H9 (cell line): ENCODE data around the gene MYO5B. TPM values are rescaled to one million over a fixed set of nuclear protein-coding genes. Genes with fewer than 3 reads are reported as not detected.

Source experiments
- DNase-seq: peaks from one replicate; pipeline ENCODE4 v3.0.0-alpha.2; 2017
- H2AFZ ChIP-seq: one replicate; pipeline ENCODE4 v1.6.1; 2013; ENCODE audit warnings: mild to moderate bottlenecking, low read length, control low read depth, moderate library complexity
- H2AK5ac ChIP-seq: 2 replicates; pipeline ENCODE4 v1.6.1; 2013; ENCODE audit warnings: low read length, control low read depth, mixed read lengths; ENCODE audit not compliant: insufficient read length
- H2BK120ac ChIP-seq: one replicate; pipeline ENCODE4 v1.6.1; 2013; ENCODE audit warnings: low read depth, mild to moderate bottlenecking, low read length, control low read depth, inconsistent platforms; ENCODE audit not compliant: poor library complexity, severe bottlenecking
- H2BK12ac ChIP-seq: 2 replicates; pipeline ENCODE4 v1.6.1; 2013; ENCODE audit warnings: low read length, control low read depth, mixed read lengths, low read depth; ENCODE audit not compliant: insufficient read length
- H2BK15ac ChIP-seq: 2 replicates; pipeline ENCODE4 v1.6.1; 2013; ENCODE audit warnings: low read depth, low read length, control low read depth
- H2BK20ac ChIP-seq: one replicate; pipeline ENCODE4 v1.6.1; 2013; ENCODE audit warnings: low read depth, mild to moderate bottlenecking, low read length, control low read depth, inconsistent platforms; ENCODE audit not compliant: poor library complexity, severe bottlenecking
- H2BK5ac ChIP-seq: 2 replicates; pipeline ENCODE4 v1.6.1; 2013; ENCODE audit warnings: low read length, control low read depth, mixed read lengths; ENCODE audit not compliant: insufficient read length
- H3K14ac ChIP-seq: 2 replicates; pipeline ENCODE4 v1.6.1; 2013; ENCODE audit warnings: low read length, control low read depth; ENCODE audit not compliant: insufficient read depth
- H3K18ac ChIP-seq: 2 replicates; pipeline ENCODE4 v1.6.1; 2013; ENCODE audit warnings: low read depth, mild to moderate bottlenecking, mixed read lengths, low read length, control low read depth; ENCODE audit not compliant: insufficient read length
- H3K23ac ChIP-seq: 2 replicates; pipeline ENCODE4 v1.6.1; 2013; ENCODE audit warnings: low read length, control low read depth, mixed read lengths, low read depth; ENCODE audit not compliant: insufficient read length
- H3K23me2 ChIP-seq: 2 replicates; pipeline ENCODE4 v1.6.1; 2013; ENCODE audit warnings: low read depth, mild to moderate bottlenecking, mixed read lengths, low read length, control low read depth; ENCODE audit not compliant: insufficient read length, poor library complexity, severe bottlenecking
- H3K27ac ChIP-seq: 2 replicates; pipeline ENCODE4 v1.5.1; 2013; ENCODE audit warnings: low read length, control low read depth, mixed read lengths, low read depth; ENCODE audit not compliant: insufficient read length
- H3K27me3 ChIP-seq: 2 replicates; pipeline ENCODE4 v1.6.1; 2013; ENCODE audit warnings: low read length, control low read depth, inconsistent platforms; ENCODE audit not compliant: insufficient read depth
- H3K4ac ChIP-seq: 2 replicates; pipeline ENCODE4 v1.6.1; 2013; ENCODE audit warnings: low read depth, mild to moderate bottlenecking, control low read depth, inconsistent platforms, low read length, moderate library complexity
- H3K4me1 ChIP-seq: 2 replicates; pipeline ENCODE4 v1.6.1; 2013; ENCODE audit warnings: low read length, control low read depth, inconsistent platforms; ENCODE audit not compliant: insufficient read depth
- H3K4me2 ChIP-seq: 2 replicates; pipeline ENCODE4 v1.6.1; 2013; ENCODE audit warnings: low read length, control low read depth, mixed read lengths; ENCODE audit not compliant: insufficient read length, insufficient read depth
- H3K56ac ChIP-seq: 2 replicates; pipeline ENCODE4 v1.6.1; 2013; ENCODE audit warnings: low read depth, mild to moderate bottlenecking, mixed read lengths, low read length, control low read depth; ENCODE audit not compliant: insufficient read length
- H3K79me1 ChIP-seq: 2 replicates; pipeline ENCODE4 v1.6.1; 2013; ENCODE audit warnings: low read depth, mild to moderate bottlenecking, moderate library complexity, low read length, control low read depth, inconsistent platforms; ENCODE audit not compliant: insufficient read depth, poor library complexity, severe bottlenecking
- H3K79me2 ChIP-seq: 2 replicates; pipeline ENCODE4 v1.6.1; 2013; ENCODE audit warnings: low read length, control low read depth, inconsistent platforms; ENCODE audit not compliant: insufficient read depth
- H3K9ac ChIP-seq: 2 replicates; pipeline ENCODE4 v1.6.1; 2013; ENCODE audit warnings: low read length, control low read depth, mixed read lengths; ENCODE audit not compliant: insufficient read length; ENCODE audit errors: extremely low read depth
- H3K9me3 ChIP-seq: one replicate; pipeline ENCODE4 v1.6.1; 2013; ENCODE audit warnings: low read depth, low read length, inconsistent platforms; ENCODE audit not compliant: control insufficient read depth
- H3T11ph ChIP-seq: one replicate; pipeline ENCODE4 v1.6.1; 2013; ENCODE audit warnings: mild to moderate bottlenecking, low read length, control low read depth, inconsistent platforms
- H4K20me1 ChIP-seq: one replicate; pipeline ENCODE4 v1.6.1; 2013; ENCODE audit not compliant: control insufficient read depth, insufficient read length, insufficient read depth
- H4K5ac ChIP-seq: 2 replicates; pipeline ENCODE4 v1.6.1; 2013; ENCODE audit warnings: low read depth, mild to moderate bottlenecking, mixed read lengths, low read length, control low read depth; ENCODE audit not compliant: insufficient read length
- H4K8ac ChIP-seq: replicated peaks from 2 replicates; pipeline ENCODE4 v1.6.1; 2013; ENCODE audit warnings: low read length, control low read depth, mixed read lengths, low read depth; ENCODE audit not compliant: insufficient read length
- H4K91ac ChIP-seq: 2 replicates; pipeline ENCODE4 v1.6.1; 2013; ENCODE audit warnings: low read depth, mild to moderate bottlenecking, moderate library complexity, mixed read lengths, low read length, control low read depth; ENCODE audit not compliant: insufficient read length
- H3K27ac Mint-ChIP-seq, 3 experiments: 2 replicates in 2 of 3; 3 replicates in 1 of 3; pipeline ENCODE4 v1.8.0; 2020 to 2021; ENCODE audit warnings: mixed read lengths in 3 of 3, mild to moderate bottlenecking in 1 of 3, moderate library complexity in 1 of 3
- H3K27me3 Mint-ChIP-seq: 2 replicates; pipeline ENCODE4 v1.8.0; 2021; ENCODE audit warnings: low read depth, mild to moderate bottlenecking, moderate library complexity, mixed read lengths
- H3K36me3 Mint-ChIP-seq, 3 experiments: 2 replicates in 2 of 3; 3 replicates in 1 of 3; pipeline ENCODE4 v1.8.0; 2020 to 2021; ENCODE audit warnings: low read depth in 3 of 3, mixed read lengths in 3 of 3; ENCODE audit not compliant: insufficient read depth in 1 of 3
- H3K4me1 Mint-ChIP-seq, 2 experiments: 2 replicates each; pipeline ENCODE4 v1.8.0; 2020; ENCODE audit warnings: mixed read lengths in 2 of 2
- H3K4me3 Mint-ChIP-seq, 2 experiments: 2 replicates in 1 of 2; 3 replicates in 1 of 2; pipeline ENCODE4 v1.8.0; 2020 to 2021; ENCODE audit warnings: mild to moderate bottlenecking in 2 of 2, mixed read lengths in 2 of 2, moderate library complexity in 1 of 2
- H3K9me3 Mint-ChIP-seq, 2 experiments: 2 replicates in 1 of 2; 3 replicates in 1 of 2; pipeline ENCODE4 v1.8.0; 2020; ENCODE audit warnings: mild to moderate bottlenecking in 2 of 2, mixed read lengths in 2 of 2, moderate library complexity in 1 of 2
- WGBS: extraction: QIAGEN DNeasy Blood & Tissue Kit; methylation state at CpG from one replicate; pipeline ENCODE4 v1.1.7; 2013; ENCODE audit warnings: missing lambda C conversion rate, low lambda C conversion rate, mixed read lengths; ENCODE audit not compliant: insufficient read length; ENCODE audit errors: extremely low coverage; 5-methylcytosine and 5-hydroxymethylcytosine counted together
- total RNA-seq: library from RNA; stranded (reverse); gene quantifications from 2 replicates; pipeline ENCODE4 v1.2.1, GENCODE V29; 2021
- TF ChIP-seq, protein P1 (sequence below): fragments of 200-600 bp; sonication (generic); conservative IDR thresholded peaks from 3 replicates; pipeline ENCODE4 v1.8.0; 2021; ENCODE audit warnings: antibody characterized with exemption, mild to moderate bottlenecking

The MYO5B gene
- total RNA-seq, 1 experiment from 2014 or later = 9.3 TPM

DNA sequence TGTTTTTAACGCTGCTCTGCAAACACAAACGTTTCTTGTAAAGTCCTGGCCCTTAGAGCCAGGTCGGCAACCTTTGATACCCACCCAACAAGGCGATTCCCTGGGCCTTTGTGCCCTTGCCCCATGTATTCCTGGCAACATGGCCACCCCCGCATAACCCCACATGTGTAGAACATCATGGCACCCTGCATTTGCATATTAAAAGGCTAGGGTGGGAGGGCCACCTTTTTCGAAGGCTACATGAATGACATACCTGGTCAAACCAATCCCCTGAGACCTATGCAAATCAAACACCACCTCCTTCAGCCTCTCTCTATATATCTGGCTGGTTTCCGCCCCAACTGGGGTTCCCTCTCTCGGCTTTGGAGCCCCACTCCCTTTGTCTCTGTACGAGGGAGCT is 105.2 kb downstream of the MYO5B start:
- no peak overlapping the region for H3K27ac Mint-ChIP-seq
- H2BK15ac ChIP-seq = no peak overlapping the region
- H4K20me1 ChIP-seq = no peaks in the 10 kb centered on the region
- no peaks in the 10 kb centered on the region for H3K27me3 ChIP-seq
- H3K23ac ChIP-seq = no peak overlapping the region
- no peak overlapping the region for H4K5ac ChIP-seq
- H3K14ac ChIP-seq = no peak overlapping the region
- no peak overlapping the region for H3K9ac ChIP-seq
- H3K4me1 ChIP-seq = peaks cover 23% of the 10 kb centered on the region; the same call in 1 of the 2 replicates
- H4K8ac ChIP-seq = peak overlapping the region; percentile 87
- TF ChIP-seq, protein P1, sequence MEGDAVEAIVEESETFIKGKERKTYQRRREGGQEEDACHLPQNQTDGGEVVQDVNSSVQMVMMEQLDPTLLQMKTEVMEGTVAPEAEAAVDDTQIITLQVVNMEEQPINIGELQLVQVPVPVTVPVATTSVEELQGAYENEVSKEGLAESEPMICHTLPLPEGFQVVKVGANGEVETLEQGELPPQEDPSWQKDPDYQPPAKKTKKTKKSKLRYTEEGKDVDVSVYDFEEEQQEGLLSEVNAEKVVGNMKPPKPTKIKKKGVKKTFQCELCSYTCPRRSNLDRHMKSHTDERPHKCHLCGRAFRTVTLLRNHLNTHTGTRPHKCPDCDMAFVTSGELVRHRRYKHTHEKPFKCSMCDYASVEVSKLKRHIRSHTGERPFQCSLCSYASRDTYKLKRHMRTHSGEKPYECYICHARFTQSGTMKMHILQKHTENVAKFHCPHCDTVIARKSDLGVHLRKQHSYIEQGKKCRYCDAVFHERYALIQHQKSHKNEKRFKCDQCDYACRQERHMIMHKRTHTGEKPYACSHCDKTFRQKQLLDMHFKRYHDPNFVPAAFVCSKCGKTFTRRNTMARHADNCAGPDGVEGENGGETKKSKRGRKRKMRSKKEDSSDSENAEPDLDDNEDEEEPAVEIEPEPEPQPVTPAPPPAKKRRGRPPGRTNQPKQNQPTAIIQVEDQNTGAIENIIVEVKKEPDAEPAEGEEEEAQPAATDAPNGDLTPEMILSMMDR = no peak
- no peaks in the 10 kb centered on the region for H3K23me2 ChIP-seq
- no peak overlapping the region for H3K4me2 ChIP-seq
- DNase-seq = peak; percentile 32
- H3K56ac ChIP-seq = no peak overlapping the region
- no peak overlapping the region for H2BK5ac ChIP-seq
- no peak overlapping the region for H2AK5ac ChIP-seq
- no peaks in the 10 kb centered on the region for H3K9me3 Mint-ChIP-seq
- peak overlapping the region; percentile 42 for H3K18ac ChIP-seq
- no peak overlapping the region for H3K27ac ChIP-seq
- H3K36me3 Mint-ChIP-seq = no peaks in the 10 kb centered on the region
- no peaks in the 10 kb centered on the region for H3K79me1 ChIP-seq
- no peak overlapping the region for H3K4me3 Mint-ChIP-seq
- peaks cover 47 to 52% of the 10 kb centered on the region in 2 experiments for H3K4me1 Mint-ChIP-seq
- H2BK20ac ChIP-seq = peak overlapping the region; percentile 26
- H3T11ph ChIP-seq = no peak overlapping the region
- H2BK12ac ChIP-seq = no peak overlapping the region
- no peak overlapping the region for H3K4ac ChIP-seq
- WGBS = no CpG with 5 or more reads among the region's 9 CpGs
- H3K9me3 ChIP-seq = no peaks in the 10 kb centered on the region
- H2AFZ ChIP-seq = no peak overlapping the region
- H4K91ac ChIP-seq = no peak overlapping the region
- no peaks in the 10 kb centered on the region for H3K79me2 ChIP-seq
- peaks cover under 1% of the 10 kb centered on the region; the same call in 1 of the 2 replicates for H3K27me3 Mint-ChIP-seq
- no peak overlapping the region for H2BK120ac ChIP-seq
